HT1080 (cell line): ENCODE measurements around the gene KLF13. TPM values are rescaled to one million over a fixed set of nuclear protein-coding genes. Genes with fewer than 3 reads are reported as not detected.

Experiments used
- DNase-seq: peaks from one replicate; pipeline ENCODE4 v3.0.0-alpha.2; 2015; ENCODE audit warnings: low read depth
- total RNA-seq: library from RNA; depleted of rRNA; stranded (reverse); fragments of >200 nt; shearing (Covaris generic); gene quantifications from 2 replicates; pipeline ENCODE4 v1.2.3, GENCODE V29; 2014

KLF13 gene
- total RNA-seq, 1 experiment from 2014 or later: 10.5 TPM

GRCh38 chr15:31377030-31377429 lies 50.4 kb downstream of the KLF13 start:
- DNase-seq: no peak

GRCh38 chr15:31378363-31378903 lies 51.8 kb downstream of the KLF13 start:
- DNase-seq: no peak

GRCh38 chr15:31379042-31379441 lies 52.4 kb downstream of the KLF13 start:
- DNase-seq: no peak

- no peak for DNase-seq
These were observed 52.9 kb downstream of the KLF13 start for GRCh38 chr15:31379577-31379976.

- DNase-seq: no peak
These were observed 55.4 kb downstream of the KLF13 start for GRCh38 chr15:31381801-31382712.

GRCh38 chr15:31382713-31383045 lies 56.0 kb downstream of the KLF13 start:
- DNase-seq: no peak

GRCh38 chr15:31383139-31383538 lies 56.5 kb downstream of the KLF13 start:
- no peak for DNase-seq

GRCh38 chr15:31384568-31384967 lies 57.9 kb downstream of the KLF13 start:
- DNase-seq: no peak

- no peak for DNase-seq
These were observed 59.1 kb downstream of the KLF13 start for GRCh38 chr15:31385736-31386135.

GRCh38 chr15:31387092-31387478 lies 60.5 kb downstream of the KLF13 start:
- no peak for DNase-seq

- no peak for DNase-seq
These were observed 61.0 kb downstream of the KLF13 start for GRCh38 chr15:31387479-31388118.

GRCh38 chr15:31389576-31389975 lies 62.9 kb downstream of the KLF13 start:
- no peak for DNase-seq

- no peak for DNase-seq
These were observed 63.4 kb downstream of the KLF13 start for GRCh38 chr15:31390029-31390428.

GRCh38 chr15:31390777-31391486 lies 64.3 kb downstream of the KLF13 start:
- no peak for DNase-seq

- DNase-seq: no peak
These were observed 65.3 kb downstream of the KLF13 start for GRCh38 chr15:31391687-31392671.

GRCh38 chr15:31392761-31393401 lies 66.2 kb downstream of the KLF13 start:
- DNase-seq: no peak

GRCh38 chr15:31393444-31394091 lies 66.9 kb downstream of the KLF13 start:
- no peak for DNase-seq

GRCh38 chr15:31396881-31397560 lies 70.4 kb downstream of the KLF13 start:
- DNase-seq: peak; percentile 63
